CD4-positive, alpha-beta T cell (primary cell): Measurements from ENCODE around the gene UNC13C. TPM values are rescaled to one million over a fixed set of nuclear protein-coding genes. Genes with fewer than 3 reads are reported as not detected.
"Not testable (repeated sequence)": the region's sequence is repeated elsewhere in the genome, so short reads cannot be mapped to it uniquely, and the experiment has no call there.

Experiments used
- ATAC-seq: fragments of 200-7000 bp; cut with Tn5 transposase; one replicate; pipeline ENCODE4 v1.10.0; 2022; ENCODE audit warnings: mild to moderate bottlenecking; ENCODE audit not compliant: poor library complexity
- CTCF ChIA-PET: fragments of 350-600 bp; sonication (Branson Sonifier 250); formaldehyde crosslinking; loops from one replicate; lab custom pipeline; 2021; ENCODE audit warnings: antibody characterized with exemption, inconsistent platforms; lab: Charles Lee
- POLR2A ChIA-PET: fragments of 350-600 bp; sonication (Branson Sonifier 250); formaldehyde crosslinking; loops from one replicate; lab custom pipeline; 2021; ENCODE audit warnings: antibody characterized with exemption, inconsistent platforms; lab: Charles Lee
- DNase-seq, 14 experiments: peaks; one replicate each; pipeline ENCODE4 v3.0.0-alpha.2; 2013 to 2020; ENCODE audit warnings: mixed read lengths in 2 of 14
- H3K27ac ChIP-seq, 2 donors: one replicate each; pipeline versions ENCODE4 v1.5.1 to v1.7.0; 2013; ENCODE audit warnings: low read length in 2 of 2, low read depth in 1 of 2, mild to moderate bottlenecking in 1 of 2
- H3K27me3 ChIP-seq, 2 experiments: 1 replicate in 1 of 2; 2 replicates in 1 of 2; pipeline versions ENCODE4 v1.6.1 to v1.7.0; 2013; ENCODE audit warnings: low read length in 2 of 2, control low read depth in 1 of 2, mild to moderate bottlenecking in 1 of 2, moderate library complexity in 1 of 2; ENCODE audit not compliant: insufficient read depth in 2 of 2, control insufficient read depth in 1 of 2
- H3K36me3 ChIP-seq: one replicate; pipeline ENCODE4 v1.6.1; 2013; ENCODE audit warnings: low read length, control low read depth; ENCODE audit not compliant: insufficient read depth
- H3K4me1 ChIP-seq: one replicate; pipeline ENCODE4 v1.6.1; 2013; ENCODE audit warnings: low read length, control low read depth; ENCODE audit not compliant: insufficient read depth
- H3K4me3 ChIP-seq: one replicate; pipeline ENCODE4 v1.5.1; 2013; ENCODE audit warnings: mild to moderate bottlenecking, low read length, moderate library complexity
- H3K9me3 ChIP-seq, 2 experiments: 1 replicate in 1 of 2; 2 replicates in 1 of 2; pipeline versions ENCODE4 v1.6.1 to v1.7.0; 2013; ENCODE audit warnings: low read length in 2 of 2, mild to moderate bottlenecking in 2 of 2, control low read depth in 1 of 2, moderate library complexity in 1 of 2; ENCODE audit not compliant: control insufficient read depth in 1 of 2, insufficient read depth in 1 of 2
- H3K27ac Mint-ChIP-seq: one replicate; pipeline ENCODE4 v1.8.0; 2020; ENCODE audit warnings: mixed read lengths
- H3K27me3 Mint-ChIP-seq: one replicate; pipeline ENCODE4 v1.8.0; 2021; ENCODE audit warnings: mixed read lengths
- H3K36me3 Mint-ChIP-seq: one replicate; pipeline ENCODE4 v1.8.0; 2021; ENCODE audit warnings: low read depth, mixed read lengths
- H3K4me1 Mint-ChIP-seq: one replicate; pipeline ENCODE4 v1.8.0; 2021; ENCODE audit warnings: low read depth, mixed read lengths
- H3K4me3 Mint-ChIP-seq: one replicate; pipeline ENCODE4 v1.8.0; 2020; ENCODE audit warnings: mild to moderate bottlenecking, mixed read lengths
- H3K9me3 Mint-ChIP-seq: one replicate; pipeline ENCODE4 v1.8.0; 2020; ENCODE audit warnings: mixed read lengths
- CTCF ChIP-seq: fragments of 200-600 bp; IDR thresholded peaks from one replicate; pipeline ENCODE4 v1.8.0; 2022; ENCODE audit warnings: antibody characterized with exemption, mild to moderate bottlenecking
- intact Hi-C, 2 experiments: fragments of 100-400 bp; cut with DNase I in 1 of 2; cut with micrococcal nuclease in 1 of 2; formaldehyde crosslinking; loops; one replicate each; pipeline versions ENCODE4 v1.15.1 to v1.9.0; 2023 to 2025; cut with DNase I, micrococcal nuclease
- polyA plus RNA-seq, 2 donors: library from polyadenylated mRNA; unstranded; fragments of 120-200 nt; gene quantifications; one replicate each; pipeline ENCODE4 v1.2.1, GENCODE V29; 2013
- total RNA-seq, 174 experiments: library from RNA in 2 of 174; stranded (reverse) in 2 of 174; gene quantifications; one replicate each; pipeline ENCODE4 v1.2.3 and lab custom pipeline; 2021 to 2026

UNC13C gene
- total RNA-seq (not detected), total RNA-seq (lab: John Stamatoyannopoulos, UW) (0 to 0.35 (median 0) reads per million in 172 experiments)
- not detected for polyA plus RNA-seq (2013, experiment 1 of 2)
- polyA plus RNA-seq (2013, experiment 2 of 2) = 0.35 TPM

- H3K27me3 ChIP-seq = peaks cover 6 to 14% of the 10 kb centered on the region in 2 experiments
- H3K36me3 ChIP-seq = no peaks in the 10 kb centered on the region
- Mint-ChIP-seq H3K36me3 (no peaks in the 10 kb centered on the region), H3K27me3 (peaks cover 35% of the 10 kb centered on the region), H3K4me3 (no peak within 1 kb of the TSS), H3K4me1 (no peaks in the 10 kb centered on the region), H3K27ac (no peak within 1 kb of the TSS), H3K9me3 (no peaks in the 10 kb centered on the region)
- intact Hi-C loops = no loop called here
- no peak within 1 kb of the TSS for H3K4me3 ChIP-seq
- ChIA-PET POLR2A (no interaction called here), CTCF (no interaction called here)
- TF ChIP-seq CTCF = no peak
- DNase-seq (no peak), ATAC-seq (no peak)
- no peak within 1 kb of the TSS for H3K27ac ChIP-seq
- H3K4me1 ChIP-seq = no peaks in the 10 kb centered on the region
- H3K9me3 ChIP-seq = peaks cover 0 to 5% of the 10 kb centered on the region in 2 experiments
Observed at GRCh38 chr15:53978253-53978906, at the start of gene UNC13C. UNC13C (plus strand) TSS chr15:53978441; CDS start chr15:54012904, 34,463 bp downstream.

GRCh38 chr15:53936137-53936536 lies 42.1 kb upstream of the UNC13C start:
- H3K36me3 ChIP-seq = no peaks in the 10 kb centered on the region
- ATAC-seq (no peak), DNase-seq (no peak)
- H3K9me3 ChIP-seq = peaks cover 16 to 18% of the 10 kb centered on the region in 2 experiments
- no peak overlapping the region for H3K27ac ChIP-seq
- intact Hi-C loops = no loop called here
- H3K4me3 ChIP-seq = no peak overlapping the region
- no peaks in the 10 kb centered on the region for H3K27me3 ChIP-seq
- no peak overlapping the region for H3K4me3 Mint-ChIP-seq
- ChIA-PET POLR2A (no interaction called here), CTCF (no interaction called here)
- no peak overlapping the region for H3K27ac Mint-ChIP-seq
- H3K36me3 Mint-ChIP-seq = no peaks in the 10 kb centered on the region
- H3K9me3 Mint-ChIP-seq = peaks cover 18% of the 10 kb centered on the region
- TF ChIP-seq CTCF = no peak
- no peaks in the 10 kb centered on the region for H3K4me1 ChIP-seq
- no peaks in the 10 kb centered on the region for H3K4me1 Mint-ChIP-seq
- no peaks in the 10 kb centered on the region for H3K27me3 Mint-ChIP-seq

- peaks cover 16 to 18% of the 10 kb centered on the region in 2 experiments for H3K9me3 ChIP-seq
- H3K27me3 Mint-ChIP-seq, CTCF ChIA-PET, H3K4me3 Mint-ChIP-seq, H3K36me3 Mint-ChIP-seq, H3K27ac Mint-ChIP-seq, intact Hi-C loops, H3K4me1 Mint-ChIP-seq, DNase-seq, H3K27ac ChIP-seq, H3K4me3 ChIP-seq, ATAC-seq, H3K4me1 ChIP-seq, H3K36me3 ChIP-seq, H3K27me3 ChIP-seq, POLR2A ChIA-PET: not testable (repeated sequence)
- peaks cover 16% of the 10 kb centered on the region for H3K9me3 Mint-ChIP-seq
Observed at GRCh38 chr15:53937632-53938031, 40.6 kb upstream of the UNC13C start.
